AG09309 (cell line): Measurements from ENCODE around the gene CLEC12A.

ENCODE experiments used
- DNase-seq: peaks from one replicate; pipeline ENCODE4 v3.0.0-alpha.2; 2010; ENCODE audit warnings: low read depth
- H3K4me3 ChIP-seq: 2 replicates; pipeline ENCODE4 v1.5.1; 2011; ENCODE audit warnings: mild to moderate bottlenecking, low read depth, low read length, moderate library complexity; ENCODE audit not compliant: control insufficient read depth
- TF ChIP-seq, protein P1 (sequence below): IDR thresholded peaks from 2 replicates; pipeline ENCODE4 v1.5.1; 2011; ENCODE audit warnings: mild to moderate bottlenecking, low read depth, low read length, inconsistent platforms; ENCODE audit not compliant: insufficient read depth, control insufficient read depth; ENCODE audit errors: missing control alignments

The CLEC12A gene

DNA sequence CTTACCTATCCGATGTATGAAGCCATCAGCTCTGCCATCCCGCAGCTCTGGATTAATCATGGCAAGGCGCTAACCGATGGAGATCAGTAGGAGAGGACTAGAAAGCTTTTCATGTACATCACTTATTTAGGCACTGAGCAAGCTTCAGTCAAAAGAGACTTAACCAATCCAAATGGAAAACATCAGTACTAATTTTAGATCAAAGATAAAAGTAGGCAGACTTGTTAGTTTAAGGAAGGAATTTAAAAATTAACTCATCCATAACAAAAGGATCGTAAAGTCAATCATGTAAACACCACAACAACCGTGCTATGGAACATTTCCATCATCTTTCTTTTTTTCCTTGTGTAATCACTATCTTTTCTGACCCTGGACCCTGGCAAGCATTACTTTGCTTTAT lies 38.9 kb upstream of the CLEC12A start, which contains the start of gene CLEC2A:
CLEC2A (minus strand) TSS at position 101 of the 400 bp plus-strand sequence; CDS start at position 60, 41 bp downstream.
- TF ChIP-seq, protein P1, sequence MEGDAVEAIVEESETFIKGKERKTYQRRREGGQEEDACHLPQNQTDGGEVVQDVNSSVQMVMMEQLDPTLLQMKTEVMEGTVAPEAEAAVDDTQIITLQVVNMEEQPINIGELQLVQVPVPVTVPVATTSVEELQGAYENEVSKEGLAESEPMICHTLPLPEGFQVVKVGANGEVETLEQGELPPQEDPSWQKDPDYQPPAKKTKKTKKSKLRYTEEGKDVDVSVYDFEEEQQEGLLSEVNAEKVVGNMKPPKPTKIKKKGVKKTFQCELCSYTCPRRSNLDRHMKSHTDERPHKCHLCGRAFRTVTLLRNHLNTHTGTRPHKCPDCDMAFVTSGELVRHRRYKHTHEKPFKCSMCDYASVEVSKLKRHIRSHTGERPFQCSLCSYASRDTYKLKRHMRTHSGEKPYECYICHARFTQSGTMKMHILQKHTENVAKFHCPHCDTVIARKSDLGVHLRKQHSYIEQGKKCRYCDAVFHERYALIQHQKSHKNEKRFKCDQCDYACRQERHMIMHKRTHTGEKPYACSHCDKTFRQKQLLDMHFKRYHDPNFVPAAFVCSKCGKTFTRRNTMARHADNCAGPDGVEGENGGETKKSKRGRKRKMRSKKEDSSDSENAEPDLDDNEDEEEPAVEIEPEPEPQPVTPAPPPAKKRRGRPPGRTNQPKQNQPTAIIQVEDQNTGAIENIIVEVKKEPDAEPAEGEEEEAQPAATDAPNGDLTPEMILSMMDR: no peak
- DNase-seq: no peak
- no peak within 1 kb of the TSS for H3K4me3 ChIP-seq

DNA sequence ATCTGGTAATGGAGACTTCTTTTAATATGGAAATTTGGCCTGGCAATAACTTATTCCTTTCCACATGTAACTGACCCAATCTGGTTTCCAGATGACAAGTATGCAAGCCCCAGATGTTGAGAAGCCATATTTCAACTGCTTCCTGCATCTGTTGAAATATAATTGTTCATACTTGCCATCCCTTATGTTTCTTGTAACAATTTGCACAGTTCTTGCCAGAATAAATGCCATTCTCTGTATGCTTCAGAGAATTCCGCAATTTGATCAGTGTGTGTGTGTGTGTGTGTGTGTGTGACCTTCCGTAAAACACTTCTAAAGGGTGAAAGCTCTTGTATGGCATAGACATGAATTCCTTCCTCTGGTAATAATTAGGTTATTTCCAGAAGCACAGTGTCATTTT lies 37.3 kb upstream of the CLEC12A start:
- TF ChIP-seq, protein P1: no peak
- peak; percentile 34 for DNase-seq
- H3K4me3 ChIP-seq: no peak overlapping the region

DNA sequence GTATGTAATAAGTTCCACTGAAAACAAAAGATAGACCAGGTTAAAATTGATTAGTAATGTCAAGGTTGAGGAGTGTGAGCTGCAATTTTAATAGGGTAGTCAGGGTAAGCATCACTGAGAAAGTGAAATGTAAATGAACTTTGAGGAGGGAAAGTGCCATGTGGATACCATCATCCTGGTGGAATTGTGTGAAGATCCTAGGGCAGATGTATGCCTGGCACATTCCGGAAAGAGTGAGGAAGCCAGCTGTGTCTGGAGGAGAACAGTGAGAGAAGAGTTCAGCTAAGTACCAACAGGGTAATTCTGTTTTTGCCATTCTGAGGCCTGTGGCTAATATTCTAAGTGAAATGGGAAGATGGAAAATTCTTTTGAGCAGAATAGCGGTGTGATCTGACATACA lies 36.2 kb upstream of the CLEC12A start:
- no peak overlapping the region for H3K4me3 ChIP-seq
- DNase-seq: no peak
- TF ChIP-seq, protein P1: no peak

DNA sequence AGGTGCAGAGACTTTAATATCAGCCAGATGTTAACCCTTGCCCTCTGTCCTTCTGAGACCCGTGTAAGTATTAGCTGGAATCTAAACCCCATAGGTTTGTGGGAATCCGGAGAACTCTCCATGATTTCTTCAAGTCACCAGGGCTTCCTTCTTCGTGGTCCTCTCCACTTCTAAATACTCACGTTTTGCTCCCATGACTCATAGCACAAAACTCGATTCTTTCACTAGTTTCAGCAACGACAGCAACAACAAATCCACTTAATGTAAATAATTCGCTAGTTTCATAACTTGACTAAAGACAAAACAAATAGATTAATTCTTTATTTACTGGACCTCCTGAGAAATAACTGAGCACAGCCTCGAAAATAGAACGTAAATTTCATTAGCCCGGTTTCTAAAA lies 34.6 kb upstream of the CLEC12A start:
- TF ChIP-seq, protein P1: no peak
- DNase-seq: no peak
- no peak overlapping the region for H3K4me3 ChIP-seq

- H3K4me3 ChIP-seq: no peak overlapping the region
- no peak for DNase-seq
- TF ChIP-seq, protein P1: peak; percentile 43
Observed at GRCh38 chr12:9940375-9940774, 30.8 kb upstream of the CLEC12A start.

- no peak overlapping the region for H3K4me3 ChIP-seq
- no peak for DNase-seq
- TF ChIP-seq, protein P1: no peak
Observed at GRCh38 chr12:9941838-9942237, 29.4 kb upstream of the CLEC12A start.

DNA sequence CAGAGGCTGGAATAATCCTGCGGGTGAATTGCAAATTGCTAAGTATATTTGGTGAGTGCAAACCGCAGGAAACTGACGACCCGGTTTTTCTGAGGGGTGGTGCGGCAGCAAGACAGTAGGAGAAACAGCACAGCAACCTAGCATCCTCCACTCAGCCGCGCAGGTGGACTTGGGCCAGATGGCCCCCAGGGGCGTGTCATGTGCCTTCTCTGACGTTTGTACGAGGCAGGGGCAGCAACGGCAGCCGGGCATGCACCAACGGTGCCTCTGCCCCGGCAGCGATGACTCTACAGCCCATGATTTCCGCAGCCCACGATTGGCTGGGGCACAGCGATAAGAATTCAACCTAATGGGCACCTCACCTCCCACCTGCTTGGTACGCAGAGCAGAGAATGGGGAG lies 28.0 kb upstream of the CLEC12A start:
- DNase-seq: no peak

More for the DNA sequence above, 28.0 kb upstream of the CLEC12A start:
- no peak overlapping the region for H3K4me3 ChIP-seq
- TF ChIP-seq, protein P1: no peak
